Upper lobe of right lung (tissue), 1 donor: ENCODE data around the gene HOATZ. TPM values are rescaled to one million over a fixed set of nuclear protein-coding genes. Genes with fewer than 3 reads are reported as not detected.

ENCODE experiments used
- ATAC-seq: fragments of 200-7000 bp; cut with Tn5 transposase; one replicate; pipeline ENCODE4 v1.9.1; 2020; ENCODE audit warnings: mild to moderate bottlenecking, moderate library complexity
- DNase-seq: peaks from one replicate; pipeline ENCODE4 v3.0.0-alpha.2; 2020
- H3K27ac ChIP-seq: fragments of 200-600 bp; one replicate; pipeline ENCODE4 v1.8.0; 2022
- H3K27me3 ChIP-seq: fragments of 200-600 bp; one replicate; pipeline ENCODE4 v1.8.0; 2022; ENCODE audit warnings: mild to moderate bottlenecking
- H3K36me3 ChIP-seq: fragments of 200-600 bp; one replicate; pipeline ENCODE4 v1.8.0; 2022
- H3K4me1 ChIP-seq: fragments of 200-600 bp; one replicate; pipeline ENCODE4 v1.8.0; 2022
- H3K4me3 ChIP-seq: fragments of 200-600 bp; one replicate; pipeline ENCODE4 v1.8.0; 2022; ENCODE audit warnings: mild to moderate bottlenecking
- H3K9me3 ChIP-seq: fragments of 200-600 bp; one replicate; pipeline ENCODE4 v1.8.0; 2022
- CTCF ChIP-seq: fragments of 200-600 bp; IDR thresholded peaks from one replicate; pipeline ENCODE4 v1.8.0; 2022; ENCODE audit warnings: antibody characterized with exemption
- intact Hi-C: fragments of 100-400 bp; cut with DNase I; formaldehyde crosslinking; loops from one replicate; pipeline ENCODE4 v1.11.0; 2022
- long read RNA-seq: library from polyadenylated mRNA; unstranded; transcript quantifications from one replicate; pipeline ENCODE4 v2.0.0, GENCODE V29; 2021
- total RNA-seq: library from RNA; stranded (reverse); fragmentation: NEBNext Ultra II Directional; extraction: Animal tissue kit (Norgen Biotek cat#: 25700); gene quantifications from one replicate; pipeline ENCODE4 v1.2.1, GENCODE V29; 2021
- donor health status: DM: no; HTN: yes; CAD: no; lungs with severe emphysema.

The HOATZ gene
- total RNA-seq, result not detected
- long read RNA-seq, result 0 reads

GRCh38 chr11:111514216-111515031 is at the start of gene HOATZ:
Gene HOATZ (plus strand): TSS chr11:111514778. CDS start chr11:111514785, 7 bp downstream.
- Histone ChIP-seq H3K4me1 (peaks cover 6% of the 10 kb centered on the region), H3K9me3 (no peaks in the 10 kb centered on the region), H3K36me3 (no peaks in the 10 kb centered on the region), H3K27ac (no peak within 1 kb of the TSS), H3K27me3 (peaks cover 40% of the 10 kb centered on the region), H3K4me3 (no peak within 1 kb of the TSS)
- TF ChIP-seq CTCF, result no peak
- intact Hi-C loops, result no loop called here
- no peak for DNase-seq
- no peak for ATAC-seq

GRCh38 chr11:111465400-111465799 is 49.2 kb upstream of the HOATZ start:
- DNase-seq (no peak), ATAC-seq (no peak)
- TF ChIP-seq CTCF, result no peak
- no peaks in the 10 kb centered on the region for H3K27me3 ChIP-seq
- H3K4me3 ChIP-seq, result no peak overlapping the region
- intact Hi-C loops, result no loop called here
- H3K27ac ChIP-seq, result no peak overlapping the region
- H3K36me3 ChIP-seq, result no peaks in the 10 kb centered on the region
- no peaks in the 10 kb centered on the region for H3K4me1 ChIP-seq
- H3K9me3 ChIP-seq, result no peaks in the 10 kb centered on the region

GRCh38 chr11:111466615-111467014 is 48.0 kb upstream of the HOATZ start:
- no peak for ATAC-seq
- no peak for DNase-seq

GRCh38 chr11:111469200-111469599 is 45.4 kb upstream of the HOATZ start:
- intact Hi-C loops, result no loop called here
- ATAC-seq (no peak), DNase-seq (no peak)
- no peak for TF ChIP-seq CTCF
- Histone ChIP-seq H3K4me1 (no peaks in the 10 kb centered on the region), H3K4me3 (no peak overlapping the region), H3K27me3 (no peaks in the 10 kb centered on the region), H3K36me3 (no peaks in the 10 kb centered on the region), H3K9me3 (peaks cover 2% of the 10 kb centered on the region), H3K27ac (no peak overlapping the region)

More at GRCh38 chr11:111466615-111467014, 48.0 kb upstream of the HOATZ start:
- Histone ChIP-seq H3K4me3 (no peak overlapping the region), H3K4me1 (no peaks in the 10 kb centered on the region), H3K9me3 (no peaks in the 10 kb centered on the region), H3K27me3 (no peaks in the 10 kb centered on the region), H3K36me3 (no peaks in the 10 kb centered on the region), H3K27ac (no peak overlapping the region)
- no peak for TF ChIP-seq CTCF
- intact Hi-C loops, result no loop called here

- no peak for DNase-seq
- no peak for ATAC-seq
- no peaks in the 10 kb centered on the region for H3K27me3 ChIP-seq
- no peak overlapping the region for H3K4me3 ChIP-seq
- H3K36me3 ChIP-seq, result no peaks in the 10 kb centered on the region
- TF ChIP-seq CTCF, result no peak
- no peak overlapping the region for H3K27ac ChIP-seq
- intact Hi-C loops, result no loop called here
- H3K4me1 ChIP-seq, result no peaks in the 10 kb centered on the region
- peaks cover 7% of the 10 kb centered on the region for H3K9me3 ChIP-seq
Measured at GRCh38 chr11:111472228-111472627, 42.4 kb upstream of the HOATZ start.
